ENCODE data around the gene AIP. TPM values are rescaled to one million over a fixed set of nuclear protein-coding genes. Genes with fewer than 3 reads are reported as not detected.

AIP gene
- total RNA-seq, 4 donors from 2014 or later = 38.7 to 52.5 (median 47.7) TPM

DNA sequence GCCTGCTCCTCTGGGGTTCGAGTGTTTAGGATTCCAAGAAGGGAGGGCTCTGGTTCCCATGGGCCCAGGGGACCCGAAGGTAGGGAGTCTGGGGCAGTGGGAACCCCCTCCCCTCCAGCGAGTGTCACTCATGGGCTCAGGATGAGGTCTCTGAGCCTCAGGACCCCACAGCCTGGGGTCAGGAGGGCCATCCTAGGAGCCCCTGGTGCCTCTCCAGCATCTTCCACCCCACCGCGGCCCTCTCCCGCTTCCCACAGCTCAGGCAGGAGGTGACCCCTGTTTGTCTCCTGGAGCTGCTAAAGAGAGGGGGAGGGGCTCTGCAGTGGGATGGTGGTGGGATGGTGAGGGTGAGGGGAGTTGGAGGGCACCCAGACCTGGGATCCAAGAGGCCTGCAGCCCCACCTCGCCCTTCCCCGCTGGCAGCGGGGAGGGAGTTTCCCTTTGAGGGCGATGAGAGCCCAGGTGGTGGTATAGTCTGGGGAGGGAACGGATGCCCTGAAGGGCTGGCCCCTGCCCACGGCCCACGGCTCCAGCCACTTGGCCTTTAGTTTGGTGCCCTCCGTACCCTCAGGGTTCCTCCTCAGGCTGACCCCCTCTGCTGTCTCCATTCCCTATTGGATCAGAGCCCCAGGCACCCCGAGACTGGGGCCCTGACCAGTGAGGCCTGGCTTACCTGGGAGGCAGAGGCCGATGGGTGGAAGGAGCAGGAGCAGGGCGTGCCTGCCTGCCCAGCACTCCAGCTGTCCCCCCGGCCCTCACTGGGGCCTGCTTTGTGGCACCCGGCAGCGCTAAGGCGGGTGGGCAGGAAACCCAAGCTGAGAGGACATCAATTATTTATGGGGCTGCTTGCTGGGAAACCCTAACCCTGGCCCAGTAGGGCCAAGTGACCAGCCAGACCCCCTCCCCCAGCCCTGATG, 28.8 kb upstream of the AIP start:
- intact Hi-C loops (cut with DNase I; ENCODE audit: low total_unique reads) = no loop called here
- TF ChIP-seq, protein P1, sequence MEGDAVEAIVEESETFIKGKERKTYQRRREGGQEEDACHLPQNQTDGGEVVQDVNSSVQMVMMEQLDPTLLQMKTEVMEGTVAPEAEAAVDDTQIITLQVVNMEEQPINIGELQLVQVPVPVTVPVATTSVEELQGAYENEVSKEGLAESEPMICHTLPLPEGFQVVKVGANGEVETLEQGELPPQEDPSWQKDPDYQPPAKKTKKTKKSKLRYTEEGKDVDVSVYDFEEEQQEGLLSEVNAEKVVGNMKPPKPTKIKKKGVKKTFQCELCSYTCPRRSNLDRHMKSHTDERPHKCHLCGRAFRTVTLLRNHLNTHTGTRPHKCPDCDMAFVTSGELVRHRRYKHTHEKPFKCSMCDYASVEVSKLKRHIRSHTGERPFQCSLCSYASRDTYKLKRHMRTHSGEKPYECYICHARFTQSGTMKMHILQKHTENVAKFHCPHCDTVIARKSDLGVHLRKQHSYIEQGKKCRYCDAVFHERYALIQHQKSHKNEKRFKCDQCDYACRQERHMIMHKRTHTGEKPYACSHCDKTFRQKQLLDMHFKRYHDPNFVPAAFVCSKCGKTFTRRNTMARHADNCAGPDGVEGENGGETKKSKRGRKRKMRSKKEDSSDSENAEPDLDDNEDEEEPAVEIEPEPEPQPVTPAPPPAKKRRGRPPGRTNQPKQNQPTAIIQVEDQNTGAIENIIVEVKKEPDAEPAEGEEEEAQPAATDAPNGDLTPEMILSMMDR (IDR thresholded peaks at IDR 0.05) = no peak
- no peak for TF ChIP-seq POLR2A (IDR thresholded peaks at IDR 0.05)
- H3K4me3 ChIP-seq (ENCODE audit: low read depth, poor library complexity, severe bottlenecking) = no peak overlapping the region
- DNase-seq (ENCODE audit: low spot score in 2 of 2) = no peak
- WGBS, 2 donors = 81 to 86% methylated on average over 18 to 21 of the region's 21 CpGs

GRCh38 chr11:67455054-67455453, 27.8 kb upstream of the AIP start, which contains the start of gene CABP4:
Gene CABP4, plus strand, starts transcription at chr11:67455354. Its CDS starts 70 bp downstream, at chr11:67455424.
- no peak within 1 kb of the TSS for H3K4me3 ChIP-seq (ENCODE audit: low read depth, poor library complexity, severe bottlenecking)
- intact Hi-C loops (cut with DNase I; ENCODE audit: low total_unique reads) = no loop called here
- 93 to 94% methylated on average over 3 of the region's 3 CpGs for WGBS, 2 donors
- no peak for DNase-seq (ENCODE audit: low spot score in 2 of 2)
- TF ChIP-seq, protein P1 (IDR thresholded peaks at IDR 0.05) = no peak
- no peak for TF ChIP-seq POLR2A (IDR thresholded peaks at IDR 0.05)

GRCh38 chr11:67456068-67456705, 26.6 kb upstream of the AIP start:
- DNase-seq (ENCODE audit: low spot score in 2 of 2) = no peak
- 85 to 87% methylated on average over 18 to 20 of the region's 25 CpGs for WGBS, 2 donors
- intact Hi-C loops (cut with DNase I; ENCODE audit: low total_unique reads) = no loop called here
- TF ChIP-seq POLR2A (IDR thresholded peaks at IDR 0.05) = no peak
- TF ChIP-seq, protein P1 (IDR thresholded peaks at IDR 0.05) = no peak
- no peak overlapping the region for H3K4me3 ChIP-seq (ENCODE audit: low read depth, poor library complexity, severe bottlenecking)

DNA sequence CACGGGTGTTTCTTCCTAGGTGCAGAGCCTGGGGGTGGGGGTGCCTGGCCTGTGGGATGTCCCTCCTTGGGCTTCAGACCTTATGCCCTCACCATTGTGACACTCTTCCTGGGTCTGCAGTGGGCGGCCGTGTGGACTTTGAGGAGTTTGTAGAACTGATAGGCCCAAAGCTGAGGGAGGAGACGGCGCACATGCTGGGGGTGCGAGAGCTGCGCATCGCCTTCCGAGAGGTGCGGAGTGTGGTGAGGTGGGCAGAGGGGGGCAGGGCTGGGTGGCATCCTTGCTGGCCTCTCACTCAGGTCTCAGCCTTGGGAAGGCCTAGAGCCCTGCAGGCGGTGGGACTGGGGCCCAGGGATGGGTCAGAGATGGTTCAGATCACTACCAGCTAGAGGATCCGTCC, 25.4 kb upstream of the AIP start:
- DNase-seq (ENCODE audit: low spot score in 2 of 2) = no peak
- 88 to 93% methylated on average over 12 of the region's 12 CpGs for WGBS, 2 donors
- intact Hi-C loops (cut with DNase I; ENCODE audit: low total_unique reads) = no loop called here
- no peak overlapping the region for H3K4me3 ChIP-seq (ENCODE audit: low read depth, poor library complexity, severe bottlenecking)
- TF ChIP-seq POLR2A (IDR thresholded peaks at IDR 0.05) = no peak
- TF ChIP-seq, protein P1 (IDR thresholded peaks at IDR 0.05) = no peak

DNA sequence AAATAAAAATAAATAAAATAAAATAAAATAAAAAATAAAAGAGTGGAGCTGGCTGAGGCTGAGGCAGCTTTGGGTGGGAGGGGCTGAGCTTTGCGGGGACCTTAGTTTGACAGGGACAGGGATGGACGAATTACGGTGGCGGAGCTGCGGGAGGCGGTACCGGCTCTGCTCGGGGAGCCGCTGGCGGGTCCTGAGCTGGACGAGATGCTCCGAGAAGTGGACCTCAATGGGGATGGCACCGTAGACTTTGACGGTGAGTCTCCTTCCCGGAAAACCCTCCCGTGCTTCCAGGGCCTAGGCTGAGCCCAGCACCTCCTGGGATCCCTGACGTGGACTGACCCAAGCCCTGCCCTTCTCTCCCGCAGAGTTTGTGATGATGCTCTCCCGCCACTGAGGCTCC, 24.6 kb upstream of the AIP start:
- WGBS, 2 donors = 85 to 88% methylated on average over 19 of the region's 19 CpGs
- TF ChIP-seq, protein P1 (IDR thresholded peaks at IDR 0.05) = no peak
- TF ChIP-seq POLR2A (IDR thresholded peaks at IDR 0.05) = no peak
- DNase-seq (ENCODE audit: low spot score in 2 of 2) = no peak
- no peak overlapping the region for H3K4me3 ChIP-seq (ENCODE audit: low read depth, poor library complexity, severe bottlenecking)
- intact Hi-C loops (cut with DNase I; ENCODE audit: low total_unique reads) = no loop called here
